Measurements from ENCODE around the gene PPP1R8.

Gene PPP1R8

GRCh38 chr1:27809883-27810282 lies 20.7 kb upstream of the PPP1R8 start:
- Histone ChIP-seq H3F3A (ENCODE audit: insufficient read depth, low read length) (no peaks in the 10 kb centered on the region), H3K9me2 (ENCODE audit: low read depth, low read length) (no peaks in the 10 kb centered on the region), H3K27me3 (ENCODE audit: insufficient read depth, low read length) (no peaks in the 10 kb centered on the region), H3K4me1 (ENCODE audit: insufficient read depth, low read length, severe bottlenecking) (no peaks in the 10 kb centered on the region), H3K36me3 (ENCODE audit: insufficient read depth, low read length) (peaks cover 31% of the 10 kb centered on the region; the same call in 1 of the 2 replicates), H4K20me1 (ENCODE audit: insufficient read depth, low read length) (no peaks in the 10 kb centered on the region), H3K4me2 (ENCODE audit: low read length) (no peak overlapping the region), H3K27ac (ENCODE audit: low read depth, low read length, poor library complexity, severe bottlenecking) (no peak overlapping the region), H3K4me3 (ENCODE audit: low read depth, low read length, poor library complexity, severe bottlenecking) (no peak overlapping the region), H2AFZ (ENCODE audit: low read length) (no peak overlapping the region), H3K9ac (ENCODE audit: low read length) (no peak overlapping the region), H3K9me3 (ENCODE audit: low read length) (no peaks in the 10 kb centered on the region), H3K79me2 (ENCODE audit: insufficient read depth, low read length) (no peaks in the 10 kb centered on the region)
- TF ChIP-seq CTCF (IDR thresholded peaks at IDR 0.05; ENCODE audit: low read length) (no peak), EZH2 (IDR thresholded peaks at IDR 0.05; ENCODE audit: borderline replicate concordance, low read length) (no peak)

- no peak overlapping the region for H3K9ac ChIP-seq (ENCODE audit: low read length)
- H3K27ac ChIP-seq (ENCODE audit: low read depth, low read length, poor library complexity, severe bottlenecking), result no peak overlapping the region
- no peak overlapping the region for H3K4me2 ChIP-seq (ENCODE audit: low read length)
- TF ChIP-seq EZH2 (IDR thresholded peaks at IDR 0.05; ENCODE audit: borderline replicate concordance, low read length) (no peak), CTCF (IDR thresholded peaks at IDR 0.05; ENCODE audit: low read length) (no peak)
- H3K9me2 ChIP-seq (ENCODE audit: low read depth, low read length), result no peaks in the 10 kb centered on the region
- no peaks in the 10 kb centered on the region for H3K27me3 ChIP-seq (ENCODE audit: insufficient read depth, low read length)
- no peak overlapping the region for H2AFZ ChIP-seq (ENCODE audit: low read length)
- H3K36me3 ChIP-seq (ENCODE audit: insufficient read depth, low read length), result peaks cover 21% of the 10 kb centered on the region; the same call in 1 of the 2 replicates
- no peaks in the 10 kb centered on the region for H3K79me2 ChIP-seq (ENCODE audit: insufficient read depth, low read length)
- H3K4me3 ChIP-seq (ENCODE audit: low read depth, low read length, poor library complexity, severe bottlenecking), result no peak overlapping the region
- no peaks in the 10 kb centered on the region for H3K9me3 ChIP-seq (ENCODE audit: low read length)
- no peaks in the 10 kb centered on the region for H4K20me1 ChIP-seq (ENCODE audit: insufficient read depth, low read length)
- H3F3A ChIP-seq (ENCODE audit: insufficient read depth, low read length), result no peaks in the 10 kb centered on the region
- no peaks in the 10 kb centered on the region for H3K4me1 ChIP-seq (ENCODE audit: insufficient read depth, low read length, severe bottlenecking)
Observed at GRCh38 chr1:27811741-27812500, 18.7 kb upstream of the PPP1R8 start.

- no peaks in the 10 kb centered on the region for H4K20me1 ChIP-seq (ENCODE audit: insufficient read depth, low read length)
- H3K9me3 ChIP-seq (ENCODE audit: low read length), result no peaks in the 10 kb centered on the region
- TF ChIP-seq EZH2 (IDR thresholded peaks at IDR 0.05; ENCODE audit: borderline replicate concordance, low read length) (no peak), CTCF (IDR thresholded peaks at IDR 0.05; ENCODE audit: low read length) (no peak)
- no peak overlapping the region for H3K9ac ChIP-seq (ENCODE audit: low read length)
- H3K9me2 ChIP-seq (ENCODE audit: low read depth, low read length), result no peaks in the 10 kb centered on the region
- H3K36me3 ChIP-seq (ENCODE audit: insufficient read depth, low read length), result peaks cover 50% of the 10 kb centered on the region
- H3K4me3 ChIP-seq (ENCODE audit: low read depth, low read length, poor library complexity, severe bottlenecking), result no peak overlapping the region
- H3K27ac ChIP-seq (ENCODE audit: low read depth, low read length, poor library complexity, severe bottlenecking), result no peak overlapping the region
- no peaks in the 10 kb centered on the region for H3K4me1 ChIP-seq (ENCODE audit: insufficient read depth, low read length, severe bottlenecking)
- no peaks in the 10 kb centered on the region for H3K27me3 ChIP-seq (ENCODE audit: insufficient read depth, low read length)
- no peak overlapping the region for H2AFZ ChIP-seq (ENCODE audit: low read length)
- H3K79me2 ChIP-seq (ENCODE audit: insufficient read depth, low read length), result no peaks in the 10 kb centered on the region
- H3F3A ChIP-seq (ENCODE audit: insufficient read depth, low read length), result no peaks in the 10 kb centered on the region
- H3K4me2 ChIP-seq (ENCODE audit: low read length), result no peak overlapping the region
Observed at GRCh38 chr1:27816921-27817630, 13.5 kb upstream of the PPP1R8 start.
